HepG2 (cell line): Measurements from ENCODE around the gene ATOH8. TPM values are rescaled to one million over a fixed set of nuclear protein-coding genes. Genes with fewer than 3 reads are reported as not detected.

ENCODE experiments used
- ATF7 ChIP-seq, 2 experiments: fragments of 450-650 bp in 1 of 2; sonication (generic) in 1 of 2; formaldehyde crosslinking in 1 of 2; IDR thresholded peaks; 2 replicates each; pipeline versions ENCODE4 v1.4.0 to v1.6.1; 2016 to 2020; ENCODE audit warnings: antibody characterized with exemption in 1 of 2, mild to moderate bottlenecking in 1 of 2, missing genetic modification reagents in 1 of 2
- CBX5 ChIP-seq: sonication (generic); formaldehyde crosslinking; IDR thresholded peaks from 2 replicates; pipeline ENCODE4 v1.4.0; 2020; ENCODE audit warnings: missing genetic modification reagents, borderline replicate concordance
- CHCHD3 ChIP-seq: sonication (generic); formaldehyde crosslinking; IDR thresholded peaks from 2 replicates; pipeline ENCODE4 v1.8.0; 2022; ENCODE audit warnings: mild to moderate bottlenecking, missing genetic modification reagents, moderate library complexity
- FOXA1 ChIP-seq, 2 experiments: fragments of 450-650 bp in 1 of 2; sonication (generic) in 1 of 2; formaldehyde crosslinking in 1 of 2; IDR thresholded peaks; 2 replicates each; pipeline versions ENCODE4 v1.4.0 to v1.6.1; 2016 to 2020; ENCODE audit warnings: missing genetic modification reagents in 1 of 2
- HMG20B ChIP-seq: conservative IDR thresholded peaks from 2 replicates; pipeline ENCODE4 v1.6.1; 2016; ENCODE audit warnings: missing genetic modification reagents, missing compliant biosample characterization
- HMGA1 ChIP-seq: sonication (generic); formaldehyde crosslinking; conservative IDR thresholded peaks from 2 replicates; pipeline ENCODE4 v1.4.0; 2020; ENCODE audit warnings: missing genetic modification reagents
- JUN ChIP-seq: sonication (generic); formaldehyde crosslinking; IDR thresholded peaks from 2 replicates; pipeline ENCODE4 v1.4.0; 2020; ENCODE audit warnings: mild to moderate bottlenecking, missing genetic modification reagents
- KDM1A ChIP-seq: IDR thresholded peaks from 2 replicates; pipeline ENCODE4 v1.6.1; 2016; ENCODE audit warnings: missing compliant biosample characterization
- KLF12 ChIP-seq: sonication (generic); formaldehyde crosslinking; IDR thresholded peaks from 2 replicates; pipeline ENCODE4 v1.4.0; 2020; ENCODE audit warnings: missing genetic modification reagents, borderline replicate concordance
- MIER3 ChIP-seq: IDR thresholded peaks from 2 replicates; pipeline ENCODE4 v1.6.1; 2016; ENCODE audit warnings: missing compliant biosample characterization, borderline replicate concordance
- NKX3-1 ChIP-seq: sonication (generic); formaldehyde crosslinking; IDR thresholded peaks from 2 replicates; pipeline ENCODE4 v1.5.0; 2020; ENCODE audit warnings: missing genetic modification reagents
- NR2C2 ChIP-seq: sonication (generic); formaldehyde crosslinking; IDR thresholded peaks from 2 replicates; pipeline ENCODE4 v1.4.0; 2020; ENCODE audit warnings: missing genetic modification reagents, mild to moderate bottlenecking, moderate library complexity, borderline replicate concordance
- PHF5A ChIP-seq: IDR thresholded peaks from one replicate; pipeline ENCODE4 v1.6.1; 2018; ENCODE audit warnings: low read depth, missing genetic modification reagents; ENCODE audit not compliant: unreplicated experiment
- RBAK ChIP-seq: sonication (generic); formaldehyde crosslinking; IDR thresholded peaks from 2 replicates; pipeline ENCODE4 v1.5.1; 2020; ENCODE audit warnings: mild to moderate bottlenecking, missing genetic modification reagents
- SNAPC2 ChIP-seq: sonication (generic); formaldehyde crosslinking; IDR thresholded peaks from 2 replicates; pipeline ENCODE4 v1.8.1; 2022; ENCODE audit warnings: mild to moderate bottlenecking, missing genetic modification reagents
- XBP1 ChIP-seq: sonication (generic); formaldehyde crosslinking; IDR thresholded peaks from 2 replicates; pipeline ENCODE4 v1.5.0; 2020; ENCODE audit warnings: missing genetic modification reagents
- ZKSCAN8 ChIP-seq: IDR thresholded peaks from 2 replicates; pipeline ENCODE4 v1.6.1; 2016; ENCODE audit warnings: borderline replicate concordance, missing genetic modification reagents, missing compliant biosample characterization
- ZMYM2 ChIP-seq: sonication (generic); formaldehyde crosslinking; IDR thresholded peaks from 2 replicates; pipeline ENCODE4 v1.8.0; 2022; ENCODE audit warnings: mild to moderate bottlenecking, missing genetic modification reagents
- ZNF124 ChIP-seq: sonication (generic); formaldehyde crosslinking; IDR thresholded peaks from 2 replicates; pipeline ENCODE4 v1.4.0; 2020; ENCODE audit warnings: missing genetic modification reagents
- ZNF225 ChIP-seq: sonication (generic); formaldehyde crosslinking; IDR thresholded peaks from 2 replicates; pipeline ENCODE4 v1.4.0; 2020; ENCODE audit warnings: mild to moderate bottlenecking, missing genetic modification reagents
- ZNF367 ChIP-seq: sonication (generic); formaldehyde crosslinking; IDR thresholded peaks from 2 replicates; pipeline ENCODE4 v1.4.0; 2020; ENCODE audit warnings: missing genetic modification reagents, borderline replicate concordance
- ZNF713 ChIP-seq: sonication (generic); formaldehyde crosslinking; IDR thresholded peaks from 2 replicates; pipeline ENCODE4 v1.4.0; 2020; ENCODE audit warnings: mild to moderate bottlenecking, missing genetic modification reagents
- ZNF766 ChIP-seq: sonication (generic); formaldehyde crosslinking; IDR thresholded peaks from 2 replicates; pipeline ENCODE4 v1.5.0; 2020; ENCODE audit warnings: missing genetic modification reagents, borderline replicate concordance
- polyA plus RNA-seq, 8 experiments: library from polyadenylated mRNA; depleted of rRNA in 3 of 8; stranded (reverse) in 7 of 8; unstranded in 1 of 8; fragments of >200 nt; fragmentation: Illumina TruSeq in 4 of 8; extraction: Trizol in 4 of 8; gene quantifications; 2 replicates each; pipeline versions ENCODE4 v1.2.1 to v1.2.3, GENCODE V29; 2011 to 2016; ENCODE audit warnings: low read depth in 4 of 8, missing spikeins in 1 of 8, mixed read lengths in 1 of 8; ENCODE audit not compliant: insufficient read depth in 1 of 8
- total RNA-seq, 5 experiments: library from RNA; depleted of rRNA; stranded (reverse); fragments of >200 nt; fragmentation: Illumina TruSeq; extraction: Trizol; gene quantifications; 2 replicates each; pipeline ENCODE4 v1.2.3, GENCODE V29; 2016; ENCODE audit warnings: low read depth in 1 of 5
- TF ChIP-seq, protein P1 (sequence below): sonication (generic); formaldehyde crosslinking; IDR thresholded peaks from 2 replicates; pipeline ENCODE4 v1.8.0; 2022; ENCODE audit warnings: missing genetic modification reagents, mild to moderate bottlenecking, inconsistent platforms, borderline replicate concordance
- TF ChIP-seq, protein P2 (sequence below): sonication (generic); formaldehyde crosslinking; conservative IDR thresholded peaks from 2 replicates; pipeline ENCODE4 v1.4.0; 2020; ENCODE audit warnings: missing genetic modification reagents
- TF ChIP-seq, protein P3 (sequence below): sonication (generic); formaldehyde crosslinking; IDR thresholded peaks from 2 replicates; pipeline ENCODE4 v1.4.0; 2020; ENCODE audit warnings: missing genetic modification reagents, borderline replicate concordance
- TF ChIP-seq, protein P4 (sequence below): IDR thresholded peaks from 2 replicates; pipeline ENCODE4 v1.6.1; 2018; ENCODE audit warnings: missing genetic modification reagents

ATOH8 gene
- total and polyA plus RNA-seq, 2 of the 13 experiments (the other 11 are each of a cell fraction or from before 2014, with no cell fraction given), result 0.13 to 0.61 TPM

DNA sequence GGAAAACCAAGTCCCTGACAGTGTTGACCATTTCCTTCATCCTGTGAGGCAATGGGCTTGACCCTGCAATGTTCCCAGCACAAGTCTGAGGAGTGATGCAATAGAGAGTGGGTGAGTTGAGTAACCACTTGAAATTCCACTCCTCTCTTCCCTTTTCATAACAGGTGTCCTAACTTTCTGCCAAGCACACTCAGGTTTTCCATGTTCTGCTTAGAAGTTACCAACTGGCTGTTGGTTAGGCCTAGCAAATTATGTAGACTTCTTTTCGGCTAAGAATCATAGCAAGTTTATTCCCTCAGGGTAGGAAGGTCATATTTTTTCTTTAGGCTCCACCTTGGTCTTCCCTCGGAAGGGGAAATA lies 48.1 kb upstream of the ATOH8 start (continued):
- TF ChIP-seq, protein P1, sequence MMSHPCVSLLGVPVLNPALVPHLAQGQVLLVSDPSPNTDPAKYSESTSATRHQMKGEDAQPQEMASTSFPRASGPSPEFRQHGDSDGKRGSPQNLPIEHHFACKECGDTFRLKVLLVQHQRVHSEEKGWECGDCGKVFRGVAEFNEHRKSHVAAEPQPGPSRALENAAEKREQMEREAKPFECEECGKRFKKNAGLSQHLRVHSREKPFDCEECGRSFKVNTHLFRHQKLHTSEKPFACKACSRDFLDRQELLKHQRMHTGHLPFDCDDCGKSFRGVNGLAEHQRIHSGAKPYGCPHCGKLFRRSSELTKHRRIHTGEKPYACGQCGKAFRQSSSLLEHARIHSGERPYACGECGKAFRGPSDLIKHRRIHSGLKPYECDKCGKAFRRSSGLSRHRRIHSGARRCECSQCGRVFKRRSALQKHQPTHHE, result no peak
- no peak for TF ChIP-seq ZNF766 (CRISPR knock-in tag)
- TF ChIP-seq ATF7 (IDR thresholded peaks at IDR 0.05), result peak; percentile 71
- no peak for TF ChIP-seq ATF7 (CRISPR knock-in tag; IDR thresholded peaks at IDR 0.05)
- no peak for TF ChIP-seq ZNF225 (CRISPR knock-in tag)
- TF ChIP-seq XBP1 (CRISPR knock-in tag), result no peak
- no peak for TF ChIP-seq ZKSCAN8 (CRISPR knock-in tag)
- TF ChIP-seq, protein P2, sequence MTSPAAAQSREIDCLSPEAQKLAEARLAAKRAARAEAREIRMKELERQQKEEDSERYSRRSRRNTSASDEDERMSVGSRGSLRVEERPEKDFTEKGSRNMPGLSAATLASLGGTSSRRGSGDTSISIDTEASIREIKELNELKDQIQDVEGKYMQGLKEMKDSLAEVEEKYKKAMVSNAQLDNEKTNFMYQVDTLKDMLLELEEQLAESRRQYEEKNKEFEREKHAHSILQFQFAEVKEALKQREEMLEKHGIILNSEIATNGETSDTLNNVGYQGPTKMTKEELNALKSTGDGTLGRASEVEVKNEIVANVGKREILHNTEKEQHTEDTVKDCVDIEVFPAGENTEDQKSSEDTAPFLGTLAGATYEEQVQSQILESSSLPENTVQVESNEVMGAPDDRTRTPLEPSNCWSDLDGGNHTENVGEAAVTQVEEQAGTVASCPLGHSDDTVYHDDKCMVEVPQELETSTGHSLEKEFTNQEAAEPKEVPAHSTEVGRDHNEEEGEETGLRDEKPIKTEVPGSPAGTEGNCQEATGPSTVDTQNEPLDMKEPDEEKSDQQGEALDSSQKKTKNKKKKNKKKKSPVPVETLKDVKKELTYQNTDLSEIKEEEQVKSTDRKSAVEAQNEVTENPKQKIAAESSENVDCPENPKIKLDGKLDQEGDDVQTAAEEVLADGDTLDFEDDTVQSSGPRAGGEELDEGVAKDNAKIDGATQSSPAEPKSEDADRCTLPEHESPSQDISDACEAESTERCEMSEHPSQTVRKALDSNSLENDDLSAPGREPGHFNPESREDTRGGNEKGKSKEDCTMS (CRISPR knock-in tag), result no peak
- TF ChIP-seq KLF12, result no peak
- TF ChIP-seq PHF5A, result no peak
- TF ChIP-seq ZNF713 (CRISPR knock-in tag), result no peak
- no peak for TF ChIP-seq NKX3-1 (CRISPR knock-in tag)
- no peak for TF ChIP-seq FOXA1 (IDR thresholded peaks at IDR 0.05)
- peak; percentile 48; the same call in 1 of the 2 replicates for TF ChIP-seq FOXA1 (CRISPR knock-in tag; IDR thresholded peaks at IDR 0.05)
- TF ChIP-seq ZNF124 (CRISPR knock-in tag), result no peak
- TF ChIP-seq, protein P3, sequence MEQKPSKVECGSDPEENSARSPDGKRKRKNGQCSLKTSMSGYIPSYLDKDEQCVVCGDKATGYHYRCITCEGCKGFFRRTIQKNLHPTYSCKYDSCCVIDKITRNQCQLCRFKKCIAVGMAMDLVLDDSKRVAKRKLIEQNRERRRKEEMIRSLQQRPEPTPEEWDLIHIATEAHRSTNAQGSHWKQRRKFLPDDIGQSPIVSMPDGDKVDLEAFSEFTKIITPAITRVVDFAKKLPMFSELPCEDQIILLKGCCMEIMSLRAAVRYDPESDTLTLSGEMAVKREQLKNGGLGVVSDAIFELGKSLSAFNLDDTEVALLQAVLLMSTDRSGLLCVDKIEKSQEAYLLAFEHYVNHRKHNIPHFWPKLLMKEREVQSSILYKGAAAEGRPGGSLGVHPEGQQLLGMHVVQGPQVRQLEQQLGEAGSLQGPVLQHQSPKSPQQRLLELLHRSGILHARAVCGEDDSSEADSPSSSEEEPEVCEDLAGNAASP (CRISPR knock-in tag), result no peak
- no peak for TF ChIP-seq ZMYM2 (CRISPR knock-in tag)
- no peak for TF ChIP-seq JUN (CRISPR knock-in tag)
- no peak for TF ChIP-seq HMG20B (CRISPR knock-in tag)
- peak; percentile 32; the same call in 1 of the 2 replicates for TF ChIP-seq KDM1A (CRISPR knock-in tag)
- no peak for TF ChIP-seq ZNF367 (CRISPR knock-in tag)
- TF ChIP-seq HMGA1, result no peak
- TF ChIP-seq NR2C2 (CRISPR knock-in tag), result peak; percentile 55; the same call in 1 of the 2 replicates
- TF ChIP-seq, protein P4, sequence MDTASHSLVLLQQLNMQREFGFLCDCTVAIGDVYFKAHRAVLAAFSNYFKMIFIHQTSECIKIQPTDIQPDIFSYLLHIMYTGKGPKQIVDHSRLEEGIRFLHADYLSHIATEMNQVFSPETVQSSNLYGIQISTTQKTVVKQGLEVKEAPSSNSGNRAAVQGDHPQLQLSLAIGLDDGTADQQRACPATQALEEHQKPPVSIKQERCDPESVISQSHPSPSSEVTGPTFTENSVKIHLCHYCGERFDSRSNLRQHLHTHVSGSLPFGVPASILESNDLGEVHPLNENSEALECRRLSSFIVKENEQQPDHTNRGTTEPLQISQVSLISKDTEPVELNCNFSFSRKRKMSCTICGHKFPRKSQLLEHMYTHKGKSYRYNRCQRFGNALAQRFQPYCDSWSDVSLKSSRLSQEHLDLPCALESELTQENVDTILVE (CRISPR knock-in tag), result no peak; the same call in 1 of the 2 replicates
- TF ChIP-seq RBAK (CRISPR knock-in tag), result no peak
- TF ChIP-seq MIER3 (CRISPR knock-in tag), result peak; percentile 19; the same call in 1 of the 2 replicates
- no peak for TF ChIP-seq CHCHD3 (CRISPR knock-in tag)
- peak; percentile 76 for TF ChIP-seq CBX5
- no peak for TF ChIP-seq SNAPC2 (CRISPR knock-in tag)
